IMR-90 (cell line): ENCODE results near the gene GRM4. TPM values are rescaled to one million over a fixed set of nuclear protein-coding genes. Genes with fewer than 3 reads are reported as not detected.

Experiments used
- ATAC-seq: fragments of 200-7000 bp; cut with Tn5 transposase; 2 replicates; pipeline ENCODE4 v1.9.1; 2020; ENCODE audit warnings: low read depth, mild to moderate bottlenecking, moderate library complexity
- BruUV-seq: library from RNA; stranded (reverse); fragments of 400-500 nt; replicated peaks from 2 replicates; lab custom pipeline; 2021; lab: Mats Ljungman, UMichigan
- CTCF ChIA-PET: fragments of 300-600 bp; formaldehyde crosslinking; extraction: SDS; loops from one replicate; lab custom pipeline; 2021; ENCODE audit warnings: antibody characterized with exemption; lab: Yijun Ruan, JAX
- POLR2A ChIA-PET: fragments of 300-600 bp; sonication (Branson Sonifier 250); formaldehyde crosslinking; loops from one replicate; lab custom pipeline; 2022; ENCODE audit warnings: antibody characterized with exemption; ENCODE audit not compliant: unreplicated experiment; lab: Charles Lee
- DNase-seq: peaks from one replicate; pipeline ENCODE4 v3.0.0; 2013
- H2AFZ ChIP-seq: replicated peaks from 2 replicates; pipeline ENCODE3; 2013; ENCODE audit warnings: low read length, mild to moderate bottlenecking; ENCODE audit not compliant: poor library complexity
- H2AK5ac ChIP-seq: 2 replicates; pipeline ENCODE4 v1.6.1; 2013; ENCODE audit warnings: low read depth, low read length, inconsistent platforms
- H2AK9ac ChIP-seq: replicated peaks from 2 replicates; pipeline ENCODE3; 2013; ENCODE audit warnings: mild to moderate bottlenecking, low read depth, low read length, moderate library complexity; ENCODE audit not compliant: poor library complexity
- H2BK120ac ChIP-seq: 2 replicates; pipeline ENCODE4 v1.6.1; 2013; ENCODE audit warnings: low read depth, low read length, inconsistent platforms
- H2BK15ac ChIP-seq: 3 replicates; pipeline ENCODE4 v1.6.1; 2013; ENCODE audit warnings: low read depth, low read length, inconsistent platforms
- H2BK20ac ChIP-seq: 2 replicates; pipeline ENCODE4 v1.6.1; 2013; ENCODE audit warnings: low read depth, mild to moderate bottlenecking, inconsistent platforms, low read length, moderate library complexity
- H2BK5ac ChIP-seq: 2 replicates; pipeline ENCODE4 v1.6.1; 2013; ENCODE audit warnings: mild to moderate bottlenecking, low read depth, low read length, inconsistent platforms; ENCODE audit not compliant: poor library complexity, severe bottlenecking
- H3K14ac ChIP-seq: replicated peaks from 2 replicates; pipeline ENCODE4 v1.6.1; 2013; ENCODE audit warnings: low read depth, low read length, inconsistent platforms
- H3K18ac ChIP-seq: 2 replicates; pipeline ENCODE4 v1.6.1; 2013; ENCODE audit warnings: low read depth, low read length, control low read depth
- H3K23ac ChIP-seq: 2 replicates; pipeline ENCODE4 v1.6.1; 2013; ENCODE audit warnings: low read depth, low read length, inconsistent platforms
- H3K27ac ChIP-seq: 2 replicates; pipeline ENCODE4 v1.5.1; 2013; ENCODE audit warnings: mild to moderate bottlenecking, control low read depth, low read length; ENCODE audit not compliant: insufficient read depth
- H3K27me3 ChIP-seq: 2 replicates; pipeline ENCODE4 v1.6.1; 2013; ENCODE audit warnings: low read length; ENCODE audit not compliant: control insufficient read depth, insufficient read depth
- H3K36me3 ChIP-seq: 2 replicates; pipeline ENCODE4 v1.6.1; 2013; ENCODE audit warnings: low read length, mixed read lengths; ENCODE audit not compliant: control insufficient read depth, insufficient read depth
- H3K4ac ChIP-seq: 2 replicates; pipeline ENCODE4 v1.6.1; 2013; ENCODE audit warnings: low read depth, low read length, inconsistent platforms
- H3K4me1 ChIP-seq: 2 replicates; pipeline ENCODE4 v1.6.1; 2013; ENCODE audit warnings: low read length, mixed read lengths; ENCODE audit not compliant: control insufficient read depth, insufficient read depth
- H3K4me2 ChIP-seq: 2 replicates; pipeline ENCODE4 v1.6.1; 2013; ENCODE audit warnings: low read depth, mild to moderate bottlenecking, control low read depth, low read length, moderate library complexity
- H3K4me3 ChIP-seq: 2 replicates; pipeline ENCODE4 v1.5.1; 2013; ENCODE audit warnings: low read depth, mild to moderate bottlenecking, control low read depth, low read length, moderate library complexity; ENCODE audit not compliant: insufficient read depth
- H3K56ac ChIP-seq: 2 replicates; pipeline ENCODE4 v1.6.1; 2013; ENCODE audit warnings: low read length, inconsistent platforms; ENCODE audit not compliant: insufficient read depth; ENCODE audit errors: extremely low read depth
- H3K79me1 ChIP-seq, 2 experiments: 2 replicates each; pipeline ENCODE4 v1.6.1; 2013; ENCODE audit warnings: low read length in 2 of 2, inconsistent platforms in 1 of 2, low read depth in 1 of 2
- H3K9ac ChIP-seq: 2 replicates; pipeline ENCODE4 v1.6.1; 2013; ENCODE audit warnings: low read depth, low read length, control low read depth
- H3K9me1 ChIP-seq: 2 replicates; pipeline ENCODE4 v1.6.1; 2013; ENCODE audit warnings: low read length, inconsistent platforms; ENCODE audit not compliant: insufficient read depth
- H3K9me3 ChIP-seq: 2 replicates; pipeline ENCODE4 v1.6.1; 2013; ENCODE audit warnings: low read length; ENCODE audit not compliant: control insufficient read depth, insufficient read depth
- H4K20me1 ChIP-seq: 2 replicates; pipeline ENCODE4 v1.6.1; 2013; ENCODE audit warnings: low read length, inconsistent platforms; ENCODE audit not compliant: insufficient read depth
- H4K5ac ChIP-seq: 2 replicates; pipeline ENCODE4 v1.6.1; 2013; ENCODE audit warnings: mild to moderate bottlenecking, low read depth, low read length, control low read depth
- H4K8ac ChIP-seq, 2 experiments: 2 replicates each; pipeline ENCODE4 v1.6.1; 2013; ENCODE audit warnings: low read depth in 2 of 2, low read length in 2 of 2, control low read depth in 1 of 2, inconsistent platforms in 1 of 2
- H4K91ac ChIP-seq: 2 replicates; pipeline ENCODE4 v1.6.1; 2013; ENCODE audit warnings: low read depth, low read length, inconsistent platforms; ENCODE audit not compliant: insufficient read depth
- BHLHE40 ChIP-seq: fragments of 150-350 bp; IDR thresholded peaks from 2 replicates; pipeline ENCODE4 v1.6.1; 2016; ENCODE audit warnings: mild to moderate bottlenecking, low read depth, low read length
- CEBPB ChIP-seq: IDR thresholded peaks from 2 replicates; pipeline ENCODE4 v1.6.1; 2012; ENCODE audit warnings: low read depth, low read length, improper control_type of control experiment
- CHD1 ChIP-seq: IDR thresholded peaks from 2 replicates; pipeline ENCODE4 v1.6.1; 2012; ENCODE audit warnings: low read depth, low read length, improper control_type of control experiment
- ELK1 ChIP-seq: fragments of 150-350 bp; IDR thresholded peaks from 2 replicates; pipeline ENCODE4 v1.6.1; 2016; ENCODE audit warnings: low read depth, mild to moderate bottlenecking, low read length, moderate library complexity, borderline replicate concordance
- FOS ChIP-seq: fragments of 150-350 bp; IDR thresholded peaks from 2 replicates; pipeline ENCODE4 v1.6.1; 2016; ENCODE audit warnings: low read depth, low read length
- MAFK ChIP-seq: IDR thresholded peaks from 2 replicates; pipeline ENCODE4 v1.6.1; 2012; ENCODE audit warnings: low read depth, low read length, improper control_type of control experiment
- MAZ ChIP-seq: IDR thresholded peaks from 2 replicates; pipeline ENCODE4 v1.6.1; 2012; ENCODE audit warnings: low read depth, mild to moderate bottlenecking, low read length, improper control_type of control experiment, moderate library complexity, borderline replicate concordance
- RAD21 ChIP-seq: IDR thresholded peaks from 2 replicates; pipeline ENCODE4 v1.6.1; 2012; ENCODE audit warnings: low read length, improper control_type of control experiment
- RCOR1 ChIP-seq: IDR thresholded peaks from 2 replicates; pipeline ENCODE4 v1.6.1; 2012; ENCODE audit warnings: mild to moderate bottlenecking, low read length, improper control_type of control experiment; ENCODE audit not compliant: insufficient replicate concordance
- RFX5 ChIP-seq: IDR thresholded peaks from 2 replicates; pipeline ENCODE4 v1.8.0; 2012; ENCODE audit warnings: low read depth, mild to moderate bottlenecking, low read length, moderate library complexity
- USF2 ChIP-seq: fragments of 150-350 bp; IDR thresholded peaks from 2 replicates; pipeline ENCODE4 v1.6.1; 2017; ENCODE audit warnings: mild to moderate bottlenecking, antibody characterized with exemption, low read length, low read depth
- WGBS, 2 experiments: methylation state at CpG; one replicate each; pipeline versions ENCODE4 v1.1.5 to v1.1.7; 2013; ENCODE audit warnings: missing lambda C conversion rate in 2 of 2; ENCODE audit not compliant: insufficient read length in 1 of 2; ENCODE audit errors: extremely low coverage in 2 of 2; 5-methylcytosine and 5-hydroxymethylcytosine counted together
- dilution Hi-C: fragments of 300-500 bp; cut with HindIII; formaldehyde crosslinking; loops from one replicate; pipeline ENCODE4 v1.14.3; 2018; ENCODE audit warnings: low sequenced_read_pairs; ENCODE audit not compliant: unreplicated experiment
- in situ Hi-C: fragments of 300-500 bp; cut with MboI; formaldehyde crosslinking; loops from 3 replicates; pipeline ENCODE4 v1.14.3; 2019; ENCODE audit warnings: low sequenced_read_pairs, inconsistent platforms, mixed read lengths
- intact Hi-C: fragments of 100-400 bp; cut with micrococcal nuclease; formaldehyde crosslinking; loops from 2 replicates; pipeline ENCODE4 v1.10.0; 2022
- polyA plus RNA-seq, 3 experiments: library from polyadenylated mRNA; depleted of rRNA; stranded (reverse); fragments of >200 nt; gene quantifications; 2 replicates each; pipeline ENCODE4 v1.2.3, GENCODE V29; 2012; ENCODE audit warnings: low replicate concordance in 1 of 3
- total RNA-seq: library from RNA; depleted of rRNA; stranded (reverse); fragments of >200 nt; gene quantifications from 2 replicates; pipeline ENCODE4 v1.2.3, GENCODE V29; 2012

GRM4 gene
- total and polyA plus RNA-seq, 2 of the 4 experiments (the other 2 are of a cell fraction): 0.02 TPM; not detected in 1

- dilution Hi-C loops: no loop called here
- Histone ChIP-seq H3K9me1 (no peaks in the 10 kb centered on the region), H4K8ac (no peak overlapping the region), H3K4me1 (no peaks in the 10 kb centered on the region), H2BK15ac (no peak overlapping the region), H3K27ac (no peak overlapping the region), H3K18ac (no peak overlapping the region), H2AK5ac (no peak overlapping the region), H3K79me1 (no peaks in the 10 kb centered on the region), H3K36me3 (no peaks in the 10 kb centered on the region), H4K5ac (no peak overlapping the region), H2AK9ac (no peak overlapping the region), H3K56ac (no peak overlapping the region), H2AFZ (no peak overlapping the region), H3K27me3 (peaks cover 45% of the 10 kb centered on the region), H4K91ac (no peak overlapping the region), H4K20me1 (no peaks in the 10 kb centered on the region), H3K14ac (no peak overlapping the region), H3K4me2 (no peak overlapping the region), H2BK120ac (no peak overlapping the region), H2BK20ac (no peak overlapping the region), H3K4me3 (no peak overlapping the region), H3K9me3 (peaks cover 4% of the 10 kb centered on the region; the same call in 1 of the 2 replicates), H2BK5ac (no peak overlapping the region), H3K23ac (no peak overlapping the region), H3K4ac (no peak overlapping the region), H3K9ac (no peak overlapping the region)
- DNase-seq: no peak
- TF ChIP-seq MAZ (no peak), RAD21 (no peak), USF2 (no peak), CEBPB (no peak), RCOR1 (no peak), MAFK (no peak), ELK1 (no peak), FOS (no peak), CHD1 (no peak), RFX5 (no peak), BHLHE40 (no peak)
- BruUV-seq: no TSS peak
- WGBS, 2 experiments: 50% methylated on average over 2 of the region's 5 CpGs; no CpG with 5 or more reads in 1 of the 2 experiments
- ChIA-PET CTCF (no interaction called here), POLR2A (no interaction called here)
- in situ Hi-C loops: no loop called here
- intact Hi-C loops: no loop called here
- ATAC-seq: no peak
These were observed 55.0 kb downstream of the GRM4 start for GRCh38 chr6:34090935-34091334.
